GM23338 (cell line): ENCODE data around the gene RELL1.

Experiments
- CREB1 ChIP-seq: fragments of 250-450 bp; sonication (Bioruptor Pico); IDR thresholded peaks from 2 replicates; pipeline ENCODE4 v1.5.0; 2020; ENCODE audit warnings: low read depth, mild to moderate bottlenecking, moderate library complexity
- CTCF ChIP-seq, 2 experiments: fragments of 200-600 bp in 1 of 2; sonication (generic) in 1 of 2; conservative IDR thresholded peaks; 2 replicates each; pipeline versions ENCODE4 v1.5.1 to v1.6.1; 2016 to 2017; ENCODE audit warnings: antibody characterized with exemption in 2 of 2, low read depth in 2 of 2, mild to moderate bottlenecking in 2 of 2, moderate library complexity in 1 of 2
- ETS1 ChIP-seq: IDR thresholded peaks from 2 replicates; pipeline ENCODE4 v1.6.1; 2016; ENCODE audit warnings: antibody characterized with exemption
- EZH2 ChIP-seq: fragments of 200-600 bp; sonication (generic); IDR thresholded peaks from one replicate; pipeline ENCODE4 v1.8.0; 2017; ENCODE audit warnings: antibody characterized with exemption, mild to moderate bottlenecking, low read depth; ENCODE audit not compliant: unreplicated experiment
- EZH2phosphoT487 ChIP-seq: fragments of 200-600 bp; sonication (generic); IDR thresholded peaks from one replicate; pipeline ENCODE4 v1.8.1; 2018; ENCODE audit warnings: antibody characterized with exemption; ENCODE audit not compliant: unreplicated experiment
- POLR2AphosphoS5 ChIP-seq: IDR thresholded peaks from 2 replicates; pipeline ENCODE4 v1.6.1; 2016; ENCODE audit warnings: antibody characterized with exemption, low read depth
- REST ChIP-seq: IDR thresholded peaks from one replicate; pipeline ENCODE4 v1.6.1; 2018; ENCODE audit warnings: antibody characterized with exemption; ENCODE audit not compliant: unreplicated experiment
- ZNF331 ChIP-seq: fragments of 250-450 bp; sonication (Bioruptor Pico); IDR thresholded peaks from 2 replicates; pipeline ENCODE4 v1.5.0; 2020; ENCODE audit warnings: low read depth, mild to moderate bottlenecking, moderate library complexity
- ZNF462 ChIP-seq: fragments of 250-450 bp; sonication (Bioruptor Pico); IDR thresholded peaks from 2 replicates; pipeline ENCODE4 v1.5.0; 2020; ENCODE audit warnings: mild to moderate bottlenecking, moderate library complexity

- TF ChIP-seq CTCF (conservative IDR thresholded peaks at IDR 0.05; ENCODE audit: low read depth in 2 of 2) (no peak), POLR2AphosphoS5 (no peak), EZH2 (no peak), EZH2phosphoT487 (no peak), REST (no peak), CREB1 (CRISPR knock-in tag) (no peak), ETS1 (no peak), ZNF331 (CRISPR knock-in tag) (no peak), ZNF462 (CRISPR knock-in tag) (no peak)
Observed at GRCh38 chr4:37690976-37691375, 4.8 kb upstream of the RELL1 start.
